H1 (cell line): Measurements from ENCODE around the gene CSDE1. TPM values are rescaled to one million over a fixed set of nuclear protein-coding genes. Genes with fewer than 3 reads are reported as not detected.

ENCODE experiments used
- CTCF ChIA-PET: fragments of 300-600 bp; sonication (Branson Sonifier 250); formaldehyde crosslinking; loops from one replicate; lab custom pipeline; 2021; ENCODE audit not compliant: partially characterized antibody; lab: Charles Lee
- POLR2A ChIA-PET: fragments of 300-600 bp; sonication (Branson Sonifier 250); formaldehyde crosslinking; loops from one replicate; lab custom pipeline; 2021; ENCODE audit warnings: inconsistent platforms; ENCODE audit not compliant: partially characterized antibody; lab: Charles Lee
- DNase-seq, 2 experiments: peaks; one replicate each; pipeline versions ENCODE4 v3.0.0 to v3.0.0-alpha.2; 2010 to 2022; ENCODE audit warnings: low spot score in 2 of 2, low read depth in 1 of 2, mixed read lengths in 1 of 2
- FAIRE-seq: peaks from 2 replicates; lab custom pipeline; 2011; peaks lifted over from hg19 to GRCh38; lab: Jason Lieb, UNC
- H2AFZ ChIP-seq: 2 replicates; pipeline ENCODE4 v1.8.1; 2012; ENCODE audit warnings: low read length, inconsistent platforms
- H2AK5ac ChIP-seq: 2 replicates; pipeline ENCODE4 v1.6.1; 2013; ENCODE audit warnings: low read depth, low read length
- H2BK120ac ChIP-seq: replicated peaks from 2 replicates; pipeline ENCODE3; 2013; ENCODE audit warnings: low read depth, low read length, inconsistent platforms
- H2BK12ac ChIP-seq: 2 replicates; pipeline ENCODE4 v1.6.1; 2013; ENCODE audit warnings: low read depth, low read length
- H2BK15ac ChIP-seq: 2 replicates; pipeline ENCODE4 v1.6.1; 2013; ENCODE audit warnings: low read length
- H2BK20ac ChIP-seq: 2 replicates; pipeline ENCODE4 v1.6.1; 2013; ENCODE audit warnings: low read length
- H2BK5ac ChIP-seq: 2 replicates; pipeline ENCODE4 v1.6.1; 2013; ENCODE audit warnings: low read depth, low read length
- H3K14ac ChIP-seq: 2 replicates; pipeline ENCODE4 v1.6.1; 2013; ENCODE audit warnings: inconsistent platforms; ENCODE audit not compliant: insufficient read length
- H3K18ac ChIP-seq: 2 replicates; pipeline ENCODE4 v1.6.1; 2013; ENCODE audit warnings: low read length; ENCODE audit errors: extremely low read depth
- H3K23ac ChIP-seq: 2 replicates; pipeline ENCODE4 v1.6.1; 2013; ENCODE audit warnings: inconsistent platforms; ENCODE audit not compliant: insufficient read length
- H3K23me2 ChIP-seq: 2 replicates; pipeline ENCODE4 v1.6.1; 2013; ENCODE audit warnings: low read depth, low read length
- H3K27ac ChIP-seq: 2 replicates; pipeline ENCODE4 v1.6.1; 2011; ENCODE audit warnings: low read depth, low read length, inconsistent platforms
- H3K27me3 ChIP-seq, 4 experiments: replicated peaks in 1 of 4; 1 replicate in 1 of 4; 2 replicates in 3 of 4; pipeline versions ENCODE4 v1.6.1 to v1.8.1; 2011 to 2013; ENCODE audit warnings: low read length in 3 of 4, mild to moderate bottlenecking in 3 of 4, inconsistent platforms in 2 of 4, mixed read lengths in 2 of 4, moderate library complexity in 1 of 4; ENCODE audit not compliant: control insufficient read depth in 3 of 4, insufficient read depth in 3 of 4; ENCODE audit errors: extremely low read depth in 1 of 4
- H3K36me3 ChIP-seq, 4 experiments: 2 replicates each; pipeline versions ENCODE4 v1.6.1 to v1.8.1; 2011 to 2013; ENCODE audit warnings: mild to moderate bottlenecking in 4 of 4, low read length in 3 of 4, moderate library complexity in 2 of 4, control low read depth in 1 of 4, inconsistent platforms in 1 of 4; ENCODE audit not compliant: insufficient read depth in 4 of 4, control insufficient read depth in 2 of 4
- H3K4ac ChIP-seq: replicated peaks from 2 replicates; pipeline ENCODE3; 2013; ENCODE audit warnings: low read length, low read depth, mixed read lengths, inconsistent platforms; ENCODE audit not compliant: insufficient read length
- H3K4me1 ChIP-seq, 4 experiments: replicated peaks in 1 of 4; 1 replicate in 1 of 4; 2 replicates in 3 of 4; pipeline versions ENCODE4 v1.6.1 to v1.8.1; 2011 to 2013; ENCODE audit warnings: low read length in 3 of 4, inconsistent platforms in 2 of 4, mixed read lengths in 1 of 4; ENCODE audit not compliant: insufficient read depth in 4 of 4, control insufficient read depth in 3 of 4
- H3K4me2 ChIP-seq, 2 experiments: 2 replicates each; pipeline versions ENCODE4 v1.6.1 to v1.8.1; 2011 to 2013; ENCODE audit warnings: low read depth in 2 of 2, low read length in 2 of 2, control low read depth in 1 of 2, inconsistent platforms in 1 of 2, mild to moderate bottlenecking in 1 of 2; ENCODE audit not compliant: insufficient read depth in 1 of 2
- H3K4me3 ChIP-seq, 4 experiments: fragments of 200-600, 300-600 bp in 1 of 4; sonication (generic), shearing (Covaris generic), sonication (Bioruptor Twin) in 1 of 4; 2 replicates each; pipeline versions ENCODE4 v1.5.1 to v1.8.1; 2011 to 2016; ENCODE audit warnings: low read length in 4 of 4, low read depth in 3 of 4, control low read depth in 2 of 4, inconsistent platforms in 2 of 4, mild to moderate bottlenecking in 2 of 4, mixed read lengths in 1 of 4, moderate library complexity in 1 of 4; ENCODE audit not compliant: insufficient read depth in 2 of 4; ENCODE audit errors: extremely low read depth in 1 of 4
- H3K56ac ChIP-seq: replicated peaks from 2 replicates; pipeline ENCODE3; 2013; ENCODE audit warnings: low read depth, mild to moderate bottlenecking, mixed read lengths, low read length, inconsistent platforms; ENCODE audit not compliant: insufficient read length
- H3K79me1 ChIP-seq: 2 replicates; pipeline ENCODE4 v1.6.1; 2013; ENCODE audit warnings: low read depth, low read length, control low read depth
- H3K79me2 ChIP-seq, 2 experiments: 2 replicates each; pipeline versions ENCODE4 v1.6.1 to v1.8.1; 2012 to 2013; ENCODE audit warnings: low read length in 2 of 2, mild to moderate bottlenecking in 2 of 2, inconsistent platforms in 1 of 2; ENCODE audit not compliant: insufficient read depth in 2 of 2, control insufficient read depth in 1 of 2
- H3K9ac ChIP-seq, 4 experiments: replicated peaks in 1 of 4; 1 replicate in 1 of 4; 2 replicates in 3 of 4; pipeline versions ENCODE4 v1.6.1 to v1.8.1; 2011 to 2013; ENCODE audit warnings: low read depth in 3 of 4, low read length in 3 of 4, control low read depth in 2 of 4, mild to moderate bottlenecking in 2 of 4, moderate library complexity in 2 of 4, inconsistent platforms in 1 of 4; ENCODE audit errors: extremely low read depth in 1 of 4
- H3K9me3 ChIP-seq, 2 experiments: 2 replicates each; pipeline versions ENCODE4 v1.6.1 to v1.8.1; 2012 to 2013; ENCODE audit warnings: mild to moderate bottlenecking in 2 of 2, moderate library complexity in 2 of 2, control low read depth in 1 of 2, inconsistent platforms in 1 of 2, low read depth in 1 of 2, low read length in 1 of 2, mixed read lengths in 1 of 2; ENCODE audit not compliant: insufficient read depth in 2 of 2
- H4K20me1 ChIP-seq, 2 experiments: replicated peaks in 1 of 2; 2 replicates each; pipeline versions ENCODE3 to v1.8.1; 2011 to 2013; ENCODE audit warnings: inconsistent platforms in 2 of 2, low read length in 2 of 2, mild to moderate bottlenecking in 1 of 2; ENCODE audit not compliant: insufficient read depth in 2 of 2, control insufficient read depth in 1 of 2
- H4K5ac ChIP-seq: 2 replicates; pipeline ENCODE4 v1.6.1; 2013; ENCODE audit warnings: low read length, low read depth, mixed read lengths, inconsistent platforms; ENCODE audit not compliant: insufficient read length
- H4K8ac ChIP-seq: 2 replicates; pipeline ENCODE4 v1.8.0; 2013; ENCODE audit warnings: mild to moderate bottlenecking, moderate library complexity, low read length, inconsistent platforms; ENCODE audit not compliant: insufficient read depth; ENCODE audit errors: extremely low read depth
- H4K91ac ChIP-seq: replicated peaks from 2 replicates; pipeline ENCODE3; 2013; ENCODE audit warnings: low read length, mixed read lengths, inconsistent platforms; ENCODE audit not compliant: insufficient read length
- ATF2 ChIP-seq: IDR thresholded peaks from 2 replicates; pipeline ENCODE4 v1.6.1; 2012; ENCODE audit warnings: low read length, inconsistent platforms
- BACH1 ChIP-seq: IDR thresholded peaks from 2 replicates; pipeline ENCODE4 v1.6.1; 2012; ENCODE audit warnings: low read length, improper control_type of control experiment
- BCL11A ChIP-seq, 2 experiments: IDR thresholded peaks; one replicate each; pipeline ENCODE4 v1.6.1; 2011; ENCODE audit warnings: low read depth in 2 of 2, low read length in 2 of 2, mild to moderate bottlenecking in 2 of 2
- CBX5 ChIP-seq: fragments of 300-800, 300-1000 bp; sonication (generic); IDR thresholded peaks from 2 replicates; pipeline ENCODE4 v1.7.1; 2016; ENCODE audit warnings: antibody characterized with exemption, low read length, low read depth
- CBX8 ChIP-seq: fragments of 300-800, 300-1000 bp; sonication (generic); IDR thresholded peaks from 2 replicates; pipeline ENCODE4 v1.7.1; 2016; ENCODE audit warnings: low read depth, low read length, borderline replicate concordance
- CHD1 ChIP-seq: IDR thresholded peaks from 2 replicates; pipeline ENCODE4 v1.6.1; 2012; ENCODE audit warnings: low read depth, low read length, improper control_type of control experiment
- KDM5A ChIP-seq: fragments of 200-600 bp; IDR thresholded peaks from 2 replicates; pipeline ENCODE4 v1.7.1; 2012; ENCODE audit warnings: mild to moderate bottlenecking, low read length, inconsistent platforms, mixed read lengths
- SAP30 ChIP-seq: fragments of 300-600 bp; sonication (generic); IDR thresholded peaks from 2 replicates; pipeline ENCODE4 v1.7.1; 2012; ENCODE audit warnings: low read length, moderate library complexity, mild to moderate bottlenecking, inconsistent platforms; ENCODE audit not compliant: insufficient read depth, insufficient replicate concordance
- SP1 ChIP-seq: IDR thresholded peaks from 2 replicates; pipeline ENCODE4 v1.6.1; 2011; ENCODE audit warnings: low read depth, low read length
- SRF ChIP-seq: IDR thresholded peaks from 2 replicates; pipeline ENCODE4 v1.6.1; 2011; ENCODE audit warnings: mild to moderate bottlenecking, low read depth, low read length, moderate library complexity
- TEAD4 ChIP-seq: IDR thresholded peaks from 2 replicates; pipeline ENCODE4 v1.6.1; 2012; ENCODE audit warnings: low read depth, low read length, inconsistent platforms, mixed read lengths
- WGBS, 2 experiments: shearing (Covaris generic) in 1 of 2; methylation state at CpG; one replicate each; pipeline versions ENCODE4 v1.1.6 to v1.1.7; 2013 to 2015; ENCODE audit warnings: low lambda C conversion rate in 2 of 2, mixed read lengths in 2 of 2, inconsistent platforms in 1 of 2, low coverage in 1 of 2, missing lambda C conversion rate in 1 of 2; ENCODE audit not compliant: insufficient replicate concordance in 2 of 2, insufficient coverage in 1 of 2, insufficient read length in 1 of 2; ENCODE audit errors: extremely low coverage in 1 of 2, missing lambda C conversion rate in 1 of 2; 5-methylcytosine and 5-hydroxymethylcytosine counted together
- polyA plus RNA-seq, 7 experiments: library from polyadenylated mRNA; depleted of rRNA in 3 of 7; stranded (reverse) in 5 of 7; unstranded in 2 of 7; fragments of >200 nt in 5 of 7; fragments of 200-250 nt in 2 of 7; gene quantifications; 1 replicate in 5 of 7; 2 replicates in 1 of 7; 4 replicates in 1 of 7; pipeline versions ENCODE4 v1.2.1 to v1.2.3, GENCODE V29; 2011 to 2013; ENCODE audit warnings: missing spikeins in 2 of 7, mixed read lengths in 2 of 7
- total RNA-seq: library from RNA; stranded (reverse); fragmentation: NEBNext Ultra II Directional; extraction: Animal tissue kit (Norgen Biotek cat#: 25700); gene quantifications from 2 replicates; pipeline ENCODE4 v1.2.1, GENCODE V29; 2021
- TF ChIP-seq, protein P1 (sequence below): IDR thresholded peaks from 2 replicates; pipeline ENCODE4 v1.6.1; 2011; ENCODE audit warnings: low read length, improper control_type of control experiment

The CSDE1 gene
- total and polyA plus RNA-seq, 2 of the 8 experiments (the other 6 are each of a cell fraction or from before 2014, with no cell fraction given) = 149 to 635 TPM

- no peak overlapping the region for H3K23ac ChIP-seq
- H3K36me3 ChIP-seq = no peaks in the 10 kb centered on the region
- H2BK5ac ChIP-seq = no peak overlapping the region
- no peak overlapping the region for H2BK15ac ChIP-seq
- H3K23me2 ChIP-seq = peaks cover 10% of the 10 kb centered on the region
- no peak overlapping the region for H4K91ac ChIP-seq
- H2AK5ac ChIP-seq = no peak overlapping the region
- no peak overlapping the region for H4K5ac ChIP-seq
- H2BK20ac ChIP-seq = no peak overlapping the region
- H3K4ac ChIP-seq = no peak overlapping the region
- H3K27ac ChIP-seq = no peak overlapping the region
- no peak overlapping the region for H2BK120ac ChIP-seq
- no peak overlapping the region for H2AFZ ChIP-seq
- H3K9me3 ChIP-seq = no peaks in the 10 kb centered on the region
- H3K4me1 ChIP-seq = peaks cover 0 to 4% (median 1%) of the 10 kb centered on the region in 4 experiments; a peak in 1 of 7 replicates
- no peak overlapping the region for H3K56ac ChIP-seq
- no peak overlapping the region for H3K9ac ChIP-seq
- no peaks in the 10 kb centered on the region for H4K20me1 ChIP-seq
- WGBS, 2 experiments = 88% methylated on average over 7 of the region's 7 CpGs; no CpG with 5 or more reads in 1 of the 2 experiments
- POLR2A ChIA-PET = interaction anchor here (1.8 kb wide), 1 partner anchor 85 kb away, joined by 5 read pairs; the partner anchor contains the start of gene CSDE1
- no peak overlapping the region for H3K14ac ChIP-seq
- H2BK12ac ChIP-seq = no peak overlapping the region
- H3K4me3 ChIP-seq = no peak overlapping the region
- no peak for FAIRE-seq
- H3K18ac ChIP-seq = no peak overlapping the region
- peaks cover 0 to 4% (median 2%) of the 10 kb centered on the region in 4 experiments; a peak in 2 of 7 replicates for H3K27me3 ChIP-seq
- CTCF ChIA-PET = interaction anchor here (1.1 kb wide), 2 partner anchors 9 to 124 kb away, joined by 3 to 4 read pairs; no protein-coding TSS in a partner anchor
- no peaks in the 10 kb centered on the region for H3K79me1 ChIP-seq
- H3K4me2 ChIP-seq = no peak overlapping the region
- H3K79me2 ChIP-seq = no peaks in the 10 kb centered on the region
- DNase-seq = no peak
- no peak overlapping the region for H4K8ac ChIP-seq
- TF ChIP-seq CBX8 = no peak
- no peak for TF ChIP-seq SAP30
- TF ChIP-seq SRF = no peak
- no peak for TF ChIP-seq SP1
- no peak for TF ChIP-seq KDM5A
- TF ChIP-seq, protein P1, sequence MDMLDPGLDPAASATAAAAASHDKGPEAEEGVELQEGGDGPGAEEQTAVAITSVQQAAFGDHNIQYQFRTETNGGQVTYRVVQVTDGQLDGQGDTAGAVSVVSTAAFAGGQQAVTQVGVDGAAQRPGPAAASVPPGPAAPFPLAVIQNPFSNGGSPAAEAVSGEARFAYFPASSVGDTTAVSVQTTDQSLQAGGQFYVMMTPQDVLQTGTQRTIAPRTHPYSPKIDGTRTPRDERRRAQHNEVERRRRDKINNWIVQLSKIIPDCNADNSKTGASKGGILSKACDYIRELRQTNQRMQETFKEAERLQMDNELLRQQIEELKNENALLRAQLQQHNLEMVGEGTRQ = no peak
- no peak for TF ChIP-seq BCL11A (IDR thresholded peaks at IDR 0.05; ENCODE audit: low read depth in 2 of 2, low read length in 2 of 2)
- TF ChIP-seq CBX5 = no peak
- TF ChIP-seq ATF2 = no peak
- TF ChIP-seq BACH1 = no peak
- no peak for TF ChIP-seq CHD1
- TF ChIP-seq TEAD4 = no peak
Measured at GRCh38 chr1:114671939-114672275, 85.9 kb downstream of the CSDE1 start.
